ENCODE data around the gene IL15RA. TPM values are rescaled to one million over a fixed set of nuclear protein-coding genes. Genes with fewer than 3 reads are reported as not detected.

IL15RA gene
- total RNA-seq, 1 experiment from 2014 or later = 4.4 TPM

DNA sequence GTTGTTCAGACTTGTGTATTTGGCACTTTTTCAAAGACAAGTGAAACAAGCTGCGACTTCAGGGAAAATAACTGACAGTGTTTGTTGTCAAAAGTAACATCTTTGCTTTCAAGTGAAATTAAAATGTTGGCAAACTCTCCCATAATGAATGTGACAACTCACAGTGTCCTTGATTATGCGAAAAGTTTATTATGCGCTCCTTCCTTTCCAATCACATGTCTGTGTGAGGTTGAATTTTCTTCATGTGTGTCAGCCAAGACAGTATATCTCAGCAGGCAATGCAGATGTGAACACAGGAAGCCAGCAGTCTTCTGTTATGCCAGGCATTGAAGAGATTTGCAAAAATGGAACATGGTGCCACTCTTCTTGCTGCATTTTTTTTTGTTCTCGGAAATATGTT lies 58.6 kb downstream of the IL15RA start:
- POLR2A ChIA-PET (ENCODE audit: unreplicated experiment) = no interaction called here
- TF ChIP-seq, protein P1, sequence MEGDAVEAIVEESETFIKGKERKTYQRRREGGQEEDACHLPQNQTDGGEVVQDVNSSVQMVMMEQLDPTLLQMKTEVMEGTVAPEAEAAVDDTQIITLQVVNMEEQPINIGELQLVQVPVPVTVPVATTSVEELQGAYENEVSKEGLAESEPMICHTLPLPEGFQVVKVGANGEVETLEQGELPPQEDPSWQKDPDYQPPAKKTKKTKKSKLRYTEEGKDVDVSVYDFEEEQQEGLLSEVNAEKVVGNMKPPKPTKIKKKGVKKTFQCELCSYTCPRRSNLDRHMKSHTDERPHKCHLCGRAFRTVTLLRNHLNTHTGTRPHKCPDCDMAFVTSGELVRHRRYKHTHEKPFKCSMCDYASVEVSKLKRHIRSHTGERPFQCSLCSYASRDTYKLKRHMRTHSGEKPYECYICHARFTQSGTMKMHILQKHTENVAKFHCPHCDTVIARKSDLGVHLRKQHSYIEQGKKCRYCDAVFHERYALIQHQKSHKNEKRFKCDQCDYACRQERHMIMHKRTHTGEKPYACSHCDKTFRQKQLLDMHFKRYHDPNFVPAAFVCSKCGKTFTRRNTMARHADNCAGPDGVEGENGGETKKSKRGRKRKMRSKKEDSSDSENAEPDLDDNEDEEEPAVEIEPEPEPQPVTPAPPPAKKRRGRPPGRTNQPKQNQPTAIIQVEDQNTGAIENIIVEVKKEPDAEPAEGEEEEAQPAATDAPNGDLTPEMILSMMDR (conservative IDR thresholded peaks at IDR 0.05; ENCODE audit: low read depth, low read length) = no peak
- TF ChIP-seq EZH2phosphoT487 (IDR thresholded peaks at IDR 0.05; ENCODE audit: borderline replicate concordance, low read length) (no peak), EZH2 (IDR thresholded peaks at IDR 0.05; ENCODE audit: low read length, unreplicated experiment) (no peak)
- no peak overlapping the region for H3K4me2 ChIP-seq (ENCODE audit: low read length)
- no peaks in the 10 kb centered on the region for H3K9me2 ChIP-seq (replicated peaks; ENCODE audit: low read length)
- H3K4me3 ChIP-seq (ENCODE audit: low read length) = no peak overlapping the region
- intact Hi-C loops (cut with micrococcal nuclease) = no loop called here
- ATAC-seq = no peak
- no peak overlapping the region for H3K9ac ChIP-seq (ENCODE audit: low read length)
- H3K9me3 ChIP-seq (ENCODE audit: low read length) = no peaks in the 10 kb centered on the region
- no peaks in the 10 kb centered on the region for H4K20me1 ChIP-seq (ENCODE audit: low read length)
- no peaks in the 10 kb centered on the region; the same call in 1 of the 2 replicates for H3K36me3 ChIP-seq (ENCODE audit: low read depth, low read length)
- H3K4me1 ChIP-seq (ENCODE audit: insufficient read depth, low read length) = no peaks in the 10 kb centered on the region
- no peaks in the 10 kb centered on the region for H3K27me3 ChIP-seq (ENCODE audit: low read length)
- H3K79me2 ChIP-seq (ENCODE audit: low read length) = no peaks in the 10 kb centered on the region
- H3K27ac ChIP-seq (ENCODE audit: low read length) = no peak overlapping the region
- DNase-seq = no peak
- CTCF ChIA-PET = no interaction called here
- no peaks in the 10 kb centered on the region for H3F3A ChIP-seq (ENCODE audit: low read length, unreplicated experiment)
- no TSS peak for BruUV-seq (replicated peaks)
- H2AFZ ChIP-seq (ENCODE audit: low read length) = no peak overlapping the region

DNA sequence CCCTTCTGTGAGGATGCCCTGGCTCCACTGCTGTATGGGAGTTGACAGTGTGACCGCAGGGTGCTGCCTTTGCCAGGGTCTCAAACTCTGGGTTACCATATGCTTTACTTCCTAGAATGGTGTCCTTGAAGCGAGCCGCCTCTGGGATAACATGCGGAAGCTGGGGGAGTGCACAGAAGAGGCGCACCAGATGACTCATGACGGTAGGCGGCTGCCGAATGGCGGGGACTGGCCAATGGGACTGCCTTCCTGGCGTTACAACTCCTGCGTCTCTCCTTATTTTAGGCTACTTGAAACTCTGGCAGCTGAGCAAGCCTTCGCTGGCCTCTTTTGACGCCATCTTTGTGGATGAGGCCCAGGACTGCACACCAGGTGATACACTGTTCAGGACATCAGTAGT lies 60.0 kb downstream of the IL15RA start:
- POLR2A ChIA-PET (ENCODE audit: unreplicated experiment) = no interaction called here
- H3K36me3 ChIP-seq (ENCODE audit: low read depth, low read length) = no peaks in the 10 kb centered on the region; the same call in 1 of the 2 replicates
- BruUV-seq (replicated peaks) = no TSS peak
- no peaks in the 10 kb centered on the region for H3F3A ChIP-seq (ENCODE audit: low read length, unreplicated experiment)
- ATAC-seq (no peak), DNase-seq (no peak)
- TF ChIP-seq EZH2phosphoT487 (IDR thresholded peaks at IDR 0.05; ENCODE audit: borderline replicate concordance, low read length) = no peak
- TF ChIP-seq, protein P1 (conservative IDR thresholded peaks at IDR 0.05; ENCODE audit: low read depth, low read length) = no peak
- no peaks in the 10 kb centered on the region for H3K4me1 ChIP-seq (ENCODE audit: insufficient read depth, low read length)
- H3K9ac ChIP-seq (ENCODE audit: low read length) = no peak overlapping the region
- H3K9me2 ChIP-seq (replicated peaks; ENCODE audit: low read length) = no peaks in the 10 kb centered on the region
- H4K20me1 ChIP-seq (ENCODE audit: low read length) = no peaks in the 10 kb centered on the region
- no peak overlapping the region for H3K4me3 ChIP-seq (ENCODE audit: low read length)
- H2AFZ ChIP-seq (ENCODE audit: low read length) = no peak overlapping the region
- intact Hi-C loops (cut with micrococcal nuclease) = no loop called here
- H3K79me2 ChIP-seq (ENCODE audit: low read length) = no peaks in the 10 kb centered on the region
- no peak overlapping the region for H3K4me2 ChIP-seq (ENCODE audit: low read length)
- CTCF ChIA-PET = no interaction called here
- H3K27me3 ChIP-seq (ENCODE audit: low read length) = no peaks in the 10 kb centered on the region
- no peak overlapping the region for H3K27ac ChIP-seq (ENCODE audit: low read length)
- H3K9me3 ChIP-seq (ENCODE audit: low read length) = no peaks in the 10 kb centered on the region

DNA sequence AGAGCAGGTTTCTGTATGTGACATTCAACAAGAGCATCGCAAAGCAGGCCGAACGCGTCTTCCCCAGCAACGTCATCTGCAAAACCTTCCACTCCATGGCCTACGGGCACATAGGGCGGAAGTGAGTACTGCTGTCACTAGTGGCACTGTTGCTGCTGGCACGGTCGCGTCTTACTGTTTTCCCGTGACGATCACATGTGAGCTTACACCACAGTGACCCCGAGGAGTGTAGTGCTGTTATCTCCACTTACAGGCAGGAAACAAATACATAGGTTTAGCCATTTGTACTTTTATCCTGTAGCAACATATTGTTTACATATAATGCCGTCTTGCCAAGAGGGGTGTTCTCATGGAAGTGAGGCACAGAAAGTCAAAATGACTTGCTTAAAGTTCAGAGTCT lies 61.9 kb downstream of the IL15RA start:
- H3K27ac ChIP-seq (ENCODE audit: low read length) = no peak overlapping the region
- no peaks in the 10 kb centered on the region for H3K79me2 ChIP-seq (ENCODE audit: low read length)
- POLR2A ChIA-PET (ENCODE audit: unreplicated experiment) = no interaction called here
- CTCF ChIA-PET = no interaction called here
- no peak overlapping the region for H3K9ac ChIP-seq (ENCODE audit: low read length)
- H2AFZ ChIP-seq (ENCODE audit: low read length) = no peak overlapping the region
- H3F3A ChIP-seq (ENCODE audit: low read length, unreplicated experiment) = no peaks in the 10 kb centered on the region
- H3K4me2 ChIP-seq (ENCODE audit: low read length) = no peak overlapping the region
- ATAC-seq = no peak
- no peak for DNase-seq
- no peaks in the 10 kb centered on the region; the same call in 1 of the 2 replicates for H3K36me3 ChIP-seq (ENCODE audit: low read depth, low read length)
- intact Hi-C loops (cut with micrococcal nuclease) = no loop called here
- no peaks in the 10 kb centered on the region for H4K20me1 ChIP-seq (ENCODE audit: low read length)
- H3K27me3 ChIP-seq (ENCODE audit: low read length) = no peaks in the 10 kb centered on the region
- TF ChIP-seq EZH2phosphoT487 (IDR thresholded peaks at IDR 0.05; ENCODE audit: borderline replicate concordance, low read length) (no peak), EZH2 (IDR thresholded peaks at IDR 0.05; ENCODE audit: low read length, unreplicated experiment) (no peak)
- TF ChIP-seq, protein P1 (conservative IDR thresholded peaks at IDR 0.05; ENCODE audit: low read depth, low read length) = no peak
- BruUV-seq (replicated peaks) = no TSS peak
- H3K4me1 ChIP-seq (ENCODE audit: insufficient read depth, low read length) = no peaks in the 10 kb centered on the region
- H3K9me3 ChIP-seq (ENCODE audit: low read length) = no peaks in the 10 kb centered on the region
- H3K9me2 ChIP-seq (replicated peaks; ENCODE audit: low read length) = no peaks in the 10 kb centered on the region
- H3K4me3 ChIP-seq (ENCODE audit: low read length) = no peak overlapping the region

Measured in PC-3 (cell line).